Measurements from ENCODE around the gene CXCL1. TPM values are rescaled to one million over a fixed set of nuclear protein-coding genes. Genes with fewer than 3 reads are reported as not detected.
A peak's percentile ranks its signal among the peaks of the same experiment; 100 is the strongest.

The CXCL1 gene
- total RNA-seq, 1 donor from 2014 or later, result 0.72 TPM

GRCh38 chr4:73859614-73860088 is 9.5 kb upstream of the CXCL1 start:
- Mint-ChIP-seq H3K36me3 (ENCODE audit: low read depth) (peaks cover 2% of the 10 kb centered on the region), H3K27ac (ENCODE audit: unreplicated experiment) (no peak overlapping the region), H3K4me1 (ENCODE audit: low read depth) (peaks cover 47% of the 10 kb centered on the region), H3K9me3 (ENCODE audit: low read depth) (no peaks in the 10 kb centered on the region), H3K27me3 (ENCODE audit: low read depth) (peaks cover 10% of the 10 kb centered on the region), H3K4me3 (ENCODE audit: unreplicated experiment) (no peak overlapping the region)
- DNase-seq (ENCODE audit: low spot score), result no peak
- no peak for TF ChIP-seq CTCF (IDR thresholded peaks at IDR 0.05)

GRCh38 chr4:73860181-73860580 is 9.0 kb upstream of the CXCL1 start:
- TF ChIP-seq CTCF (IDR thresholded peaks at IDR 0.05), result no peak
- peaks cover 41% of the 10 kb centered on the region for H3K4me1 Mint-ChIP-seq (ENCODE audit: low read depth)
- H3K9me3 Mint-ChIP-seq (ENCODE audit: low read depth), result no peaks in the 10 kb centered on the region
- peaks cover 2% of the 10 kb centered on the region for H3K36me3 Mint-ChIP-seq (ENCODE audit: low read depth)
- H3K27ac Mint-ChIP-seq (ENCODE audit: unreplicated experiment), result no peak overlapping the region
- H3K27me3 Mint-ChIP-seq (ENCODE audit: low read depth), result peaks cover 12% of the 10 kb centered on the region
- no peak for DNase-seq (ENCODE audit: low spot score)
- H3K4me3 Mint-ChIP-seq (ENCODE audit: unreplicated experiment), result no peak overlapping the region

- Mint-ChIP-seq H3K36me3 (ENCODE audit: low read depth) (peaks cover 2% of the 10 kb centered on the region), H3K27ac (ENCODE audit: unreplicated experiment) (no peak overlapping the region), H3K27me3 (ENCODE audit: low read depth) (peaks cover 17% of the 10 kb centered on the region), H3K4me1 (ENCODE audit: low read depth) (peaks cover 34% of the 10 kb centered on the region), H3K4me3 (ENCODE audit: unreplicated experiment) (no peak overlapping the region), H3K9me3 (ENCODE audit: low read depth) (no peaks in the 10 kb centered on the region)
- no peak for TF ChIP-seq CTCF (IDR thresholded peaks at IDR 0.05)
- DNase-seq (ENCODE audit: low spot score), result no peak
Observed at GRCh38 chr4:73860917-73861316, 8.3 kb upstream of the CXCL1 start.

GRCh38 chr4:73862322-73862721 is 6.9 kb upstream of the CXCL1 start:
- no peak overlapping the region for H3K27ac Mint-ChIP-seq (ENCODE audit: unreplicated experiment)
- peaks cover 24% of the 10 kb centered on the region for H3K4me1 Mint-ChIP-seq (ENCODE audit: low read depth)
- H3K36me3 Mint-ChIP-seq (ENCODE audit: low read depth), result no peaks in the 10 kb centered on the region
- peaks cover 24% of the 10 kb centered on the region for H3K27me3 Mint-ChIP-seq (ENCODE audit: low read depth)
- TF ChIP-seq CTCF (IDR thresholded peaks at IDR 0.05), result no peak
- DNase-seq (ENCODE audit: low spot score), result no peak
- no peaks in the 10 kb centered on the region for H3K9me3 Mint-ChIP-seq (ENCODE audit: low read depth)
- no peak overlapping the region for H3K4me3 Mint-ChIP-seq (ENCODE audit: unreplicated experiment)

GRCh38 chr4:73864365-73864764 is 4.8 kb upstream of the CXCL1 start:
- no peak overlapping the region for H3K4me3 Mint-ChIP-seq (ENCODE audit: unreplicated experiment)
- no peaks in the 10 kb centered on the region for H3K9me3 Mint-ChIP-seq (ENCODE audit: low read depth)
- H3K36me3 Mint-ChIP-seq (ENCODE audit: low read depth), result no peaks in the 10 kb centered on the region
- H3K4me1 Mint-ChIP-seq (ENCODE audit: low read depth), result peaks cover 34% of the 10 kb centered on the region
- no peak overlapping the region for H3K27ac Mint-ChIP-seq (ENCODE audit: unreplicated experiment)
- DNase-seq (ENCODE audit: low spot score), result no peak
- TF ChIP-seq CTCF (IDR thresholded peaks at IDR 0.05), result peak; percentile 67
- peaks cover 34% of the 10 kb centered on the region for H3K27me3 Mint-ChIP-seq (ENCODE audit: low read depth)

Measured in chondrocyte (in vitro differentiated cells).